OCI-LY7 (cell line): Measurements from ENCODE around the gene KCNMA1. TPM values are rescaled to one million over a fixed set of nuclear protein-coding genes. Genes with fewer than 3 reads are reported as not detected.

Experiments used
- BruUV-seq: library from RNA; stranded (reverse); fragments of 400-500 nt; replicated peaks from 2 replicates; lab custom pipeline; 2021; lab: Mats Ljungman, UMichigan
- CTCF ChIA-PET: fragments of 300-600 bp; sonication (Branson Sonifier 250); formaldehyde crosslinking; loops from one replicate; lab custom pipeline; 2022; ENCODE audit warnings: antibody characterized with exemption; ENCODE audit not compliant: unreplicated experiment; lab: Charles Lee
- POLR2A ChIA-PET: fragments of 300-600 bp; sonication (Branson Sonifier 250); formaldehyde crosslinking; loops from one replicate; lab custom pipeline; 2022; ENCODE audit warnings: antibody characterized with exemption; lab: Charles Lee
- DNase-seq: peaks from one replicate; pipeline ENCODE4 v3.0.0-alpha.2; 2015; ENCODE audit warnings: low spot score
- H2AFZ ChIP-seq: fragments of 200-600 bp; sonication (generic), shearing (Covaris generic); 2 replicates; pipeline ENCODE4 v1.6.1; 2014; ENCODE audit warnings: mild to moderate bottlenecking, antibody characterized with exemption, low read length, moderate library complexity
- H3K27ac ChIP-seq: fragments of 200-600 bp; sonication (generic); 2 replicates; pipeline ENCODE4 v1.5.1; 2014; ENCODE audit warnings: mixed run types, low read depth, mild to moderate bottlenecking, moderate library complexity, low read length, inconsistent platforms; ENCODE audit not compliant: poor library complexity, severe bottlenecking
- H3K36me3 ChIP-seq: fragments of 200-600 bp; sonication (generic); 2 replicates; pipeline ENCODE4 v1.6.1; 2014; ENCODE audit warnings: mild to moderate bottlenecking, antibody characterized with exemption, low read length, moderate library complexity, mixed read lengths; ENCODE audit not compliant: insufficient read depth
- H3K4me1 ChIP-seq: fragments of 200-600 bp; sonication (generic); 2 replicates; pipeline ENCODE4 v1.5.1; 2014; ENCODE audit warnings: mild to moderate bottlenecking, low read length; ENCODE audit not compliant: insufficient read depth, poor library complexity, severe bottlenecking
- H3K4me2 ChIP-seq: fragments of 200-600 bp; sonication (generic); 2 replicates; pipeline ENCODE4 v1.6.1; 2014; ENCODE audit warnings: mild to moderate bottlenecking, low read length
- H3K4me3 ChIP-seq: fragments of 200-600 bp; sonication (generic); 2 replicates; pipeline ENCODE4 v1.5.1; 2014; ENCODE audit warnings: mild to moderate bottlenecking, low read depth, low read length; ENCODE audit not compliant: poor library complexity, severe bottlenecking
- H3K79me2 ChIP-seq: fragments of 200-600 bp; sonication (generic); 2 replicates; pipeline ENCODE4 v1.6.1; 2016; ENCODE audit warnings: low read depth, mild to moderate bottlenecking, low read length, moderate library complexity, mixed read lengths; ENCODE audit not compliant: insufficient read depth
- H3K9me2 ChIP-seq: fragments of 200-600 bp; sonication (generic); 2 replicates; pipeline ENCODE4 v1.6.1; 2016; ENCODE audit warnings: mild to moderate bottlenecking, low read length, mixed read lengths; ENCODE audit not compliant: insufficient read depth
- H3K9me3 ChIP-seq: fragments of 200-600 bp; sonication (generic); 2 replicates; pipeline ENCODE4 v1.6.1; 2014; ENCODE audit warnings: mild to moderate bottlenecking, mixed run types, low read length, mixed read lengths
- H4K20me1 ChIP-seq: fragments of 200-600 bp; sonication (generic); 2 replicates; pipeline ENCODE4 v1.6.1; 2014; ENCODE audit warnings: mild to moderate bottlenecking, antibody characterized with exemption, low read length, moderate library complexity, mixed read lengths; ENCODE audit not compliant: insufficient read depth
- EZH2phosphoT487 ChIP-seq: fragments of 200-600 bp; sonication (generic); IDR thresholded peaks from 2 replicates; pipeline ENCODE4 v1.6.1; 2018; ENCODE audit warnings: low read depth, borderline replicate concordance, mild to moderate bottlenecking, mixed run types, antibody characterized with exemption, low read length, moderate library complexity, mixed read lengths
- intact Hi-C: fragments of 100-400 bp; cut with micrococcal nuclease; formaldehyde crosslinking; loops from one replicate; pipeline ENCODE4 v1.10.0; 2022; ENCODE audit not compliant: unreplicated experiment
- total RNA-seq, 2 experiments: library from RNA; depleted of rRNA in 1 of 2; stranded (reverse); fragments of >200 nt in 1 of 2; shearing (Covaris generic) in 1 of 2; gene quantifications; 2 replicates each; pipeline ENCODE4 v1.2.3, GENCODE V29; 2014 to 2022
- TF ChIP-seq, protein P1 (sequence below): fragments of 200-600 bp; sonication (generic); conservative IDR thresholded peaks from 2 replicates; pipeline ENCODE4 v1.5.1; 2014; ENCODE audit warnings: mild to moderate bottlenecking, antibody characterized with exemption, low read length, moderate library complexity, mixed read lengths

Gene KCNMA1
- total RNA-seq, 2 experiments from 2014 or later = not detected

DNA sequence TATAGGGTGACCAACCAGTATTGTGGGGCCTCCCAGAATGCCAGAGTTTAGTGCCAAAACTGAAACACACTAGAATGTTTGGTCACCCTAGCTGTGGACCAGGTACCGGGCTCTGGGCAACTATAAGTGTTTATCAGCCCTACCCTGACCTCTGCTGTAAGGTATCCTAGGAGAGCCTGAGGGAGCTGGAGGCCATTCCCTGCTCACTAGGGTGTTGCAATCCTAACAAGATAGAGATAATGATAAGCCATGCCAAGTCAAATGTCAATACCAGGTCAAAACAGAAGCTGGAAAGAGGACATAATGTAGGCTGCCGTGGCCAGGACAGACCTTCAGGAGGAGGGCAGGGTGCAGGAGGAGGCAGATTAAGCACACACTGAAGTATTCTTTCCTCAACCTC, 151.8 kb downstream of the KCNMA1 start:
- no peak overlapping the region for H3K27ac ChIP-seq
- POLR2A ChIA-PET = no interaction called here
- no peaks in the 10 kb centered on the region for H3K79me2 ChIP-seq
- CTCF ChIA-PET = no interaction called here
- H3K9me2 ChIP-seq = no peaks in the 10 kb centered on the region
- no peak overlapping the region for H2AFZ ChIP-seq
- H3K4me3 ChIP-seq = no peak overlapping the region
- H3K4me2 ChIP-seq = no peak overlapping the region
- no peaks in the 10 kb centered on the region for H3K36me3 ChIP-seq
- no peaks in the 10 kb centered on the region for H3K9me3 ChIP-seq
- no TSS peak for BruUV-seq
- H4K20me1 ChIP-seq = no peaks in the 10 kb centered on the region
- no peak for DNase-seq
- intact Hi-C loops = no loop called here
- no peaks in the 10 kb centered on the region for H3K4me1 ChIP-seq
- TF ChIP-seq, protein P1, sequence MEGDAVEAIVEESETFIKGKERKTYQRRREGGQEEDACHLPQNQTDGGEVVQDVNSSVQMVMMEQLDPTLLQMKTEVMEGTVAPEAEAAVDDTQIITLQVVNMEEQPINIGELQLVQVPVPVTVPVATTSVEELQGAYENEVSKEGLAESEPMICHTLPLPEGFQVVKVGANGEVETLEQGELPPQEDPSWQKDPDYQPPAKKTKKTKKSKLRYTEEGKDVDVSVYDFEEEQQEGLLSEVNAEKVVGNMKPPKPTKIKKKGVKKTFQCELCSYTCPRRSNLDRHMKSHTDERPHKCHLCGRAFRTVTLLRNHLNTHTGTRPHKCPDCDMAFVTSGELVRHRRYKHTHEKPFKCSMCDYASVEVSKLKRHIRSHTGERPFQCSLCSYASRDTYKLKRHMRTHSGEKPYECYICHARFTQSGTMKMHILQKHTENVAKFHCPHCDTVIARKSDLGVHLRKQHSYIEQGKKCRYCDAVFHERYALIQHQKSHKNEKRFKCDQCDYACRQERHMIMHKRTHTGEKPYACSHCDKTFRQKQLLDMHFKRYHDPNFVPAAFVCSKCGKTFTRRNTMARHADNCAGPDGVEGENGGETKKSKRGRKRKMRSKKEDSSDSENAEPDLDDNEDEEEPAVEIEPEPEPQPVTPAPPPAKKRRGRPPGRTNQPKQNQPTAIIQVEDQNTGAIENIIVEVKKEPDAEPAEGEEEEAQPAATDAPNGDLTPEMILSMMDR = no peak
- no peak for TF ChIP-seq EZH2phosphoT487

DNA sequence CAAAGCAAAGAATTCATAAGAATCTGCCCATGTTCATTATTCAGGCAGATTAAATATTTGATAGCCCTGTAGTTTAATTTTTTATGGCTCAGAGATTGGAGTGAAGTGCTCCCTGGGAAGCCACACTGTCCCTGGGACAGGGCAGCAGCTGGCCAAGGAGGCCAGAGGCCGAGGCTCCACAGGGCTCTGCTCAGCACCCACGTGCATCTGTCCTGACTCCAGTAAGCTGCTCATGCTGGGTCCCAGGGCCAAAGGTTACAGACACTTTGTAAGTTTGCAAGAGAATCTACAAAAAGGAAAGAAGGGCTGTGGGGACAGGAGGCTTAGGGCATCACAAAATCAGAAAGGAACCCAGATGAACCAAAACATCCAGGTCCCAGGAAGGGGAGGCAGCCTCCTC, 155.5 kb downstream of the KCNMA1 start:
- DNase-seq = no peak
- BruUV-seq = no TSS peak
- H3K9me2 ChIP-seq = no peaks in the 10 kb centered on the region
- H3K4me2 ChIP-seq = no peak overlapping the region
- H3K9me3 ChIP-seq = no peaks in the 10 kb centered on the region
- ChIA-PET POLR2A (no interaction called here), CTCF (no interaction called here)
- no peak for TF ChIP-seq EZH2phosphoT487
- TF ChIP-seq, protein P1 = no peak
- H2AFZ ChIP-seq = no peak overlapping the region
- H4K20me1 ChIP-seq = no peaks in the 10 kb centered on the region
- no peaks in the 10 kb centered on the region for H3K4me1 ChIP-seq
- H3K36me3 ChIP-seq = no peaks in the 10 kb centered on the region
- H3K4me3 ChIP-seq = no peak overlapping the region
- intact Hi-C loops = no loop called here
- no peak overlapping the region for H3K27ac ChIP-seq
- no peaks in the 10 kb centered on the region for H3K79me2 ChIP-seq

DNA sequence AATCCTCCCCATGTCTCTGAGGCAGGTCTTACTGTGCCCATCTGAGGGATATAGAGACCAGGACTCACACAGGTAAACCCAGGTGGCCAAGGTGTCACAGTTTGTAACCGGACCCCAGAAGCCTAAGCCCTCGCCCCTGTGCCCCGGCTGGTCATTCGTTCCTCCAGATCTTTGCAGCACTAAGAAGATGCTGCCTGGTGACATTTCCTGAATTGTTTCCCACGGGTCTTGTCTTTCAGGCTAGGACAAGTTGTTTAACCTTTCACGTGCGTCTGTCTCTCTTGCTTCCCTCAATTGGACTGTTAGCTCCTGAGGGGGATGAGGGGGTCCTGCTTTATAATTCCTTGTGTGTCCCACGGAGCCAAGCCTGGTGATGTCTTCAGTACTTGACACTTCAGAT, 158.0 kb downstream of the KCNMA1 start:
- H4K20me1 ChIP-seq = no peaks in the 10 kb centered on the region
- H3K9me3 ChIP-seq = no peaks in the 10 kb centered on the region
- no peaks in the 10 kb centered on the region for H3K36me3 ChIP-seq
- no peak overlapping the region for H3K4me2 ChIP-seq
- intact Hi-C loops = no loop called here
- H3K4me3 ChIP-seq = no peak overlapping the region
- no peaks in the 10 kb centered on the region for H3K4me1 ChIP-seq
- no peak for DNase-seq
- H2AFZ ChIP-seq = no peak overlapping the region
- TF ChIP-seq, protein P1 = no peak
- no peak for TF ChIP-seq EZH2phosphoT487
- POLR2A ChIA-PET = no interaction called here
- no peaks in the 10 kb centered on the region for H3K9me2 ChIP-seq
- no peaks in the 10 kb centered on the region for H3K79me2 ChIP-seq
- no TSS peak for BruUV-seq
- CTCF ChIA-PET = no interaction called here
- H3K27ac ChIP-seq = no peak overlapping the region
